HepG2 (cell line): ENCODE measurements around the gene GNAI2. TPM values are rescaled to one million over a fixed set of nuclear protein-coding genes. Genes with fewer than 3 reads are reported as not detected.

Source experiments
- DNMT1 ChIP-seq: sonication (generic); formaldehyde crosslinking; IDR thresholded peaks from 2 replicates; pipeline ENCODE4 v1.5.1; 2020; ENCODE audit warnings: mild to moderate bottlenecking, missing genetic modification reagents
- KAT7 ChIP-seq: IDR thresholded peaks from 2 replicates; pipeline ENCODE4 v1.6.1; 2018; ENCODE audit warnings: borderline replicate concordance, missing compliant biosample characterization
- KDM5A ChIP-seq: fragments of 200-600 bp; sonication (generic); IDR thresholded peaks from 2 replicates; pipeline ENCODE4 v1.7.0; 2018; ENCODE audit warnings: antibody characterized with exemption, mild to moderate bottlenecking, low read length, borderline replicate concordance
- NFKB2 ChIP-seq: sonication (generic); formaldehyde crosslinking; IDR thresholded peaks from 2 replicates; pipeline ENCODE4 v1.4.0; 2020; ENCODE audit warnings: missing genetic modification reagents, borderline replicate concordance
- PAWR ChIP-seq: sonication (generic); formaldehyde crosslinking; IDR thresholded peaks from 2 replicates; pipeline ENCODE4 v1.4.0; 2020; ENCODE audit warnings: missing genetic modification reagents, mild to moderate bottlenecking, borderline replicate concordance
- POLR2G ChIP-seq: fragments of 200-400 bp; formaldehyde crosslinking; IDR thresholded peaks from 2 replicates; pipeline ENCODE4 v1.6.1; 2018; ENCODE audit warnings: mild to moderate bottlenecking, low read depth, low read length, moderate library complexity
- RARA ChIP-seq: IDR thresholded peaks from 2 replicates; pipeline ENCODE4 v1.6.1; 2016; ENCODE audit warnings: missing genetic modification reagents, missing compliant biosample characterization
- TEAD2 ChIP-seq: sonication (generic); formaldehyde crosslinking; IDR thresholded peaks from 2 replicates; pipeline ENCODE4 v1.9.0; 2021; ENCODE audit warnings: missing genetic modification reagents
- ZC3H4 ChIP-seq: sonication (generic); formaldehyde crosslinking; IDR thresholded peaks from 2 replicates; pipeline ENCODE4 v1.4.0; 2020; ENCODE audit warnings: missing genetic modification reagents, borderline replicate concordance
- ZMYM4 ChIP-seq: sonication (generic); formaldehyde crosslinking; IDR thresholded peaks from 2 replicates; pipeline ENCODE4 v1.8.1; 2023; ENCODE audit warnings: mild to moderate bottlenecking, missing genetic modification reagents
- ZNF33A ChIP-seq: sonication (generic); formaldehyde crosslinking; IDR thresholded peaks from 2 replicates; pipeline ENCODE4 v1.5.1; 2020; ENCODE audit warnings: missing genetic modification reagents, mild to moderate bottlenecking, moderate library complexity, borderline replicate concordance
- ZNF484 ChIP-seq: sonication (generic); formaldehyde crosslinking; IDR thresholded peaks from 2 replicates; pipeline ENCODE4 v1.5.1; 2020; ENCODE audit warnings: mild to moderate bottlenecking, low read depth, missing genetic modification reagents, borderline replicate concordance
- ZNF552 ChIP-seq: sonication (generic); formaldehyde crosslinking; IDR thresholded peaks from 2 replicates; pipeline ENCODE4 v1.9.0; 2022; ENCODE audit warnings: missing genetic modification reagents, mild to moderate bottlenecking, borderline replicate concordance
- ZNF670 ChIP-seq: sonication (generic); formaldehyde crosslinking; IDR thresholded peaks from 2 replicates; pipeline ENCODE4 v1.8.0; 2022; ENCODE audit warnings: mild to moderate bottlenecking, missing genetic modification reagents, borderline replicate concordance
- ZNF713 ChIP-seq: sonication (generic); formaldehyde crosslinking; IDR thresholded peaks from 2 replicates; pipeline ENCODE4 v1.4.0; 2020; ENCODE audit warnings: mild to moderate bottlenecking, missing genetic modification reagents
- polyA plus RNA-seq, 8 experiments: library from polyadenylated mRNA; depleted of rRNA in 3 of 8; stranded (reverse) in 7 of 8; unstranded in 1 of 8; fragments of >200 nt; fragmentation: Illumina TruSeq in 4 of 8; extraction: Trizol in 4 of 8; gene quantifications; 2 replicates each; pipeline versions ENCODE4 v1.2.1 to v1.2.3, GENCODE V29; 2011 to 2016; ENCODE audit warnings: low read depth in 4 of 8, missing spikeins in 1 of 8, mixed read lengths in 1 of 8; ENCODE audit not compliant: insufficient read depth in 1 of 8
- total RNA-seq, 5 experiments: library from RNA; depleted of rRNA; stranded (reverse); fragments of >200 nt; fragmentation: Illumina TruSeq; extraction: Trizol; gene quantifications; 2 replicates each; pipeline ENCODE4 v1.2.3, GENCODE V29; 2016; ENCODE audit warnings: low read depth in 1 of 5
- TF ChIP-seq, protein P1 (sequence below): sonication (generic); formaldehyde crosslinking; IDR thresholded peaks from 2 replicates; pipeline ENCODE4 v1.4.0; 2020; ENCODE audit warnings: mild to moderate bottlenecking, missing genetic modification reagents
- TF ChIP-seq, protein P2 (sequence below): sonication (generic); formaldehyde crosslinking; IDR thresholded peaks from 2 replicates; pipeline ENCODE4 v1.5.0; 2020; ENCODE audit warnings: missing genetic modification reagents
- TF ChIP-seq, protein P3 (sequence below), 2 experiments: sonication (generic) in 1 of 2; formaldehyde crosslinking in 1 of 2; IDR thresholded peaks; 2 replicates each; pipeline versions ENCODE4 v1.6.1 to v1.9.0; 2014 to 2022; ENCODE audit warnings: antibody characterized with exemption in 1 of 2, borderline replicate concordance in 1 of 2, inconsistent platforms in 1 of 2, low read depth in 1 of 2, missing genetic modification reagents in 1 of 2

The GNAI2 gene
- total and polyA plus RNA-seq, 2 of the 13 experiments (the other 11 are each of a cell fraction or from before 2014, with no cell fraction given), result 51.1 to 66.2 TPM

DNA sequence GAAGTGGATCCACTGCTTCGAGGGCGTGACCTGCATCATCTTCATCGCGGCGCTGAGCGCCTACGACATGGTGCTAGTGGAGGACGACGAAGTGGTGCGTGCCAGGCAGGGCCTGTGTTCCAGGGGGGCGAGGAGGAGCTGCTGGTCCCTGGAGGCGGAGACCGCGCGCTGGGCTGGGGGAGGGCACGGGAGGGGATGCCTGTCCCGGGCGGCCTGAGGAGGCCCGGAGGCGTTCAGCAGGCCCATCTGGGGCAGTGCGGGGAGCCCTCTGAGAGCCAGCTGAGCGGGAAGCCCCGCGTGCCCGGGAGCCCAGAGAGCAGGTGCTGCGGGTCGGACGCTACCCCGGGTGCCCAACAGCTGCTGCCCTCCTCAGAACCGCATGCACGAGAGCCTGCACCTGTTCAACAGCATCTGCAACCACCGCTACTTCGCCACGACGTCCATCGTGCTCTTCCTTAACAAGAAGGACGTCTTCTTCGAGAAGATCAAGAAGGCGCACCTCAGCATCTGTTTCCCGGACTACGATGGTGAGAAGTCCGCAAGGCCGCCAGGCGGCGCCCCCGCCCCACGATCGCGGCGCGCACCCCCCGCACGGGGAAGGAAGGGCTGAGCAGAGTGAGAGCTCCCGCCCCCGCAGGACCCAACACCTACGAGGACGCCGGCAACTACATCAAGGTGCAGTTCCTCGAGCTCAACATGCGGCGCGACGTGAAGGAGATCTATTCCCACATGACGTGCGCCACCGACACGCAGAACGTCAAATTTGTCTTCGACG, 41.7 kb upstream of the GNAI2 start (continued):
- TF ChIP-seq ZNF552 (CRISPR knock-in tag) (no peak), KDM5A (no peak), KAT7 (CRISPR knock-in tag) (no peak), ZNF484 (no peak), TEAD2 (CRISPR knock-in tag) (no peak), ZMYM4 (CRISPR knock-in tag) (no peak), RARA (CRISPR knock-in tag) (no peak), ZNF33A (CRISPR knock-in tag) (no peak), NFKB2 (CRISPR knock-in tag) (0 out of 2 replicates have a peak, but pooled peaks have one; percentile 80), DNMT1 (no peak), ZNF713 (CRISPR knock-in tag) (no peak), POLR2G (no peak), PAWR (CRISPR knock-in tag) (peak; percentile 40; the same call in 1 of the 2 replicates), ZNF670 (CRISPR knock-in tag) (no peak), ZC3H4 (CRISPR knock-in tag) (no peak)
- TF ChIP-seq, protein P1, sequence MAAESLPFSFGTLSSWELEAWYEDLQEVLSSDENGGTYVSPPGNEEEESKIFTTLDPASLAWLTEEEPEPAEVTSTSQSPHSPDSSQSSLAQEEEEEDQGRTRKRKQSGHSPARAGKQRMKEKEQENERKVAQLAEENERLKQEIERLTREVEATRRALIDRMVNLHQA (CRISPR knock-in tag), result no peak
- TF ChIP-seq, protein P2, sequence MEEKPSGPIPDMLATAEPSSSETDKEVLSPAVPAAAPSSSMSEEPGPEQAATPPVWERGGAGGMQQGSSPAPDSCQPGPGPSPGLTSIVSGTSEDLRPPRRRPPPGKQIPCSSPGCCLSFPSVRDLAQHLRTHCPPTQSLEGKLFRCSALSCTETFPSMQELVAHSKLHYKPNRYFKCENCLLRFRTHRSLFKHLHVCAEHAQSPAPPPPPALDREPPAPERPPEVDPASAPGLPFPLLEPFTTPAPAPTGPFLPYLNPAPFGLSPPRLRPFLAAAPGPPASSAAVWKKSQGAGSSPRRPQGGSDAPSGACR, result no peak
- TF ChIP-seq, protein P3, sequence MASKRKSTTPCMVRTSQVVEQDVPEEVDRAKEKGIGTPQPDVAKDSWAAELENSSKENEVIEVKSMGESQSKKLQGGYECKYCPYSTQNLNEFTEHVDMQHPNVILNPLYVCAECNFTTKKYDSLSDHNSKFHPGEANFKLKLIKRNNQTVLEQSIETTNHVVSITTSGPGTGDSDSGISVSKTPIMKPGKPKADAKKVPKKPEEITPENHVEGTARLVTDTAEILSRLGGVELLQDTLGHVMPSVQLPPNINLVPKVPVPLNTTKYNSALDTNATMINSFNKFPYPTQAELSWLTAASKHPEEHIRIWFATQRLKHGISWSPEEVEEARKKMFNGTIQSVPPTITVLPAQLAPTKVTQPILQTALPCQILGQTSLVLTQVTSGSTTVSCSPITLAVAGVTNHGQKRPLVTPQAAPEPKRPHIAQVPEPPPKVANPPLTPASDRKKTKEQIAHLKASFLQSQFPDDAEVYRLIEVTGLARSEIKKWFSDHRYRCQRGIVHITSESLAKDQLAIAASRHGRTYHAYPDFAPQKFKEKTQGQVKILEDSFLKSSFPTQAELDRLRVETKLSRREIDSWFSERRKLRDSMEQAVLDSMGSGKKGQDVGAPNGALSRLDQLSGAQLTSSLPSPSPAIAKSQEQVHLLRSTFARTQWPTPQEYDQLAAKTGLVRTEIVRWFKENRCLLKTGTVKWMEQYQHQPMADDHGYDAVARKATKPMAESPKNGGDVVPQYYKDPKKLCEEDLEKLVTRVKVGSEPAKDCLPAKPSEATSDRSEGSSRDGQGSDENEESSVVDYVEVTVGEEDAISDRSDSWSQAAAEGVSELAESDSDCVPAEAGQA (IDR thresholded peaks at IDR 0.05; ENCODE audit: low read depth), result 0 out of 2 replicates have a peak, but pooled peaks have one; percentile 38
- TF ChIP-seq, protein P3 (CRISPR knock-in tag; IDR thresholded peaks at IDR 0.05; ENCODE audit: borderline replicate concordance), result no peak
